HepG2 (cell line): ENCODE results near the gene ALG14. TPM values are rescaled to one million over a fixed set of nuclear protein-coding genes. Genes with fewer than 3 reads are reported as not detected.

ENCODE experiments used
- CSRNP1 ChIP-seq: sonication (generic); formaldehyde crosslinking; IDR thresholded peaks from 2 replicates; pipeline ENCODE4 v1.8.1; 2023; ENCODE audit warnings: mild to moderate bottlenecking, missing genetic modification reagents
- GATAD1 ChIP-seq: IDR thresholded peaks from 2 replicates; pipeline ENCODE4 v1.6.1; 2016; ENCODE audit warnings: missing genetic modification reagents, missing compliant biosample characterization
- HMGXB4 ChIP-seq, 2 experiments: sonication (generic) in 1 of 2; formaldehyde crosslinking in 1 of 2; IDR thresholded peaks; 2 replicates each; pipeline versions ENCODE4 v1.4.0 to v1.6.1; 2018 to 2020; ENCODE audit warnings: missing genetic modification reagents in 2 of 2, borderline replicate concordance in 1 of 2, low read depth in 1 of 2, mild to moderate bottlenecking in 1 of 2, missing biosample characterization in 1 of 2
- MZF1 ChIP-seq: sonication (generic); formaldehyde crosslinking; IDR thresholded peaks from 2 replicates; pipeline ENCODE4 v1.8.1; 2023; ENCODE audit warnings: mild to moderate bottlenecking, missing genetic modification reagents, borderline replicate concordance
- PBX3 ChIP-seq: sonication (generic); formaldehyde crosslinking; IDR thresholded peaks from 2 replicates; pipeline ENCODE4 v1.8.1; 2023; ENCODE audit warnings: missing genetic modification reagents, inconsistent platforms, borderline replicate concordance
- SNAPC4 ChIP-seq: sonication (generic); formaldehyde crosslinking; IDR thresholded peaks from 2 replicates; pipeline ENCODE4 v1.4.0; 2020; ENCODE audit warnings: mild to moderate bottlenecking, missing genetic modification reagents
- THAP8 ChIP-seq: sonication (generic); formaldehyde crosslinking; IDR thresholded peaks from 2 replicates; pipeline ENCODE4 v1.5.1; 2020; ENCODE audit warnings: missing genetic modification reagents, mild to moderate bottlenecking, borderline replicate concordance
- TIGD3 ChIP-seq: sonication (generic); formaldehyde crosslinking; IDR thresholded peaks from 2 replicates; pipeline ENCODE4 v1.5.1; 2020; ENCODE audit warnings: mild to moderate bottlenecking, missing genetic modification reagents, borderline replicate concordance
- ZBTB14 ChIP-seq: sonication (generic); formaldehyde crosslinking; IDR thresholded peaks from 2 replicates; pipeline ENCODE4 v1.4.0; 2020; ENCODE audit warnings: missing genetic modification reagents
- ZFY ChIP-seq: sonication (generic); formaldehyde crosslinking; IDR thresholded peaks from 2 replicates; pipeline ENCODE4 v1.4.0; 2020; ENCODE audit warnings: missing genetic modification reagents
- ZNF230 ChIP-seq: sonication (generic); formaldehyde crosslinking; IDR thresholded peaks from 2 replicates; pipeline ENCODE4 v1.4.0; 2020; ENCODE audit warnings: mild to moderate bottlenecking, missing genetic modification reagents
- ZNF441 ChIP-seq: sonication (generic); formaldehyde crosslinking; IDR thresholded peaks from 2 replicates; pipeline ENCODE4 v1.7.0; 2021; ENCODE audit warnings: missing genetic modification reagents, borderline replicate concordance
- ZNF558 ChIP-seq: sonication (generic); formaldehyde crosslinking; IDR thresholded peaks from 2 replicates; pipeline ENCODE4 v1.9.0; 2022; ENCODE audit warnings: mild to moderate bottlenecking, missing genetic modification reagents, borderline replicate concordance
- polyA plus RNA-seq, 8 experiments: library from polyadenylated mRNA; depleted of rRNA in 3 of 8; stranded (reverse) in 7 of 8; unstranded in 1 of 8; fragments of >200 nt; fragmentation: Illumina TruSeq in 4 of 8; extraction: Trizol in 4 of 8; gene quantifications; 2 replicates each; pipeline versions ENCODE4 v1.2.1 to v1.2.3, GENCODE V29; 2011 to 2016; ENCODE audit warnings: low read depth in 4 of 8, missing spikeins in 1 of 8, mixed read lengths in 1 of 8; ENCODE audit not compliant: insufficient read depth in 1 of 8
- total RNA-seq, 5 experiments: library from RNA; depleted of rRNA; stranded (reverse); fragments of >200 nt; fragmentation: Illumina TruSeq; extraction: Trizol; gene quantifications; 2 replicates each; pipeline ENCODE4 v1.2.3, GENCODE V29; 2016; ENCODE audit warnings: low read depth in 1 of 5

Gene ALG14
- total and polyA plus RNA-seq, 2 of the 13 experiments (the other 11 are each of a cell fraction or from before 2014, with no cell fraction given) = 4.5 to 12.7 TPM

- TF ChIP-seq HMGXB4 (CRISPR knock-in tag; IDR thresholded peaks at IDR 0.05; ENCODE audit: borderline replicate concordance in 1 of 2, low read depth in 1 of 2) (0 out of 4 replicates have a peak, but pooled peaks of 1 of the 2 experiments have one; percentile 0), ZNF230 (CRISPR knock-in tag) (0 out of 2 replicates have a peak, but pooled peaks have one; percentile 31), PBX3 (CRISPR knock-in tag) (0 out of 2 replicates have a peak, but pooled peaks have one; percentile 20), THAP8 (CRISPR knock-in tag) (0 out of 2 replicates have a peak, but pooled peaks have one; percentile 69), MZF1 (CRISPR knock-in tag) (no peak), ZNF558 (peak; percentile 78; the same call in 1 of the 2 replicates), ZFY (CRISPR knock-in tag) (no peak; the same call in 1 of the 2 replicates), SNAPC4 (no peak), CSRNP1 (CRISPR knock-in tag) (peak; percentile 92), ZNF441 (CRISPR knock-in tag) (peak; percentile 70; the same call in 1 of the 2 replicates), TIGD3 (CRISPR knock-in tag) (no peak), ZBTB14 (CRISPR knock-in tag) (no peak), GATAD1 (0 out of 2 replicates have a peak, but pooled peaks have one; percentile 46)
Observed at GRCh38 chr1:94926915-94927404, 145.8 kb downstream of the ALG14 start, which contains the start of gene CNN3 (continued).
